ELR (cell line): ENCODE data around the gene NELFE.
"Not testable (repeated sequence)": the region's sequence is repeated elsewhere in the genome, so short reads cannot be mapped to it uniquely, and the experiment has no call there.

Experiments used
- DNase-seq: peaks from one replicate; pipeline ENCODE4 v3.0.0-alpha.2; 2015; ENCODE audit warnings: low read depth

NELFE gene

GRCh38 chr6:31949926-31950548, 8.7 kb downstream of the NELFE start:
- no peak for DNase-seq

- DNase-seq: peak; percentile 93
Measured at GRCh38 chr6:31948753-31949413, 9.9 kb downstream of the NELFE start.

GRCh38 chr6:31948306-31948705, 10.5 kb downstream of the NELFE start:
- no peak for DNase-seq

- DNase-seq: no peak
Measured at GRCh38 chr6:31947864-31948263, 10.9 kb downstream of the NELFE start.

- DNase-seq: no peak
Measured at GRCh38 chr6:31947070-31947675, 11.6 kb downstream of the NELFE start.

GRCh38 chr6:31946370-31946885, 12.3 kb downstream of the NELFE start:
- no peak for DNase-seq

- DNase-seq: peak; percentile 92
Measured at GRCh38 chr6:31945507-31946369, 13.0 kb downstream of the NELFE start, which contains the start of gene CFB. Gene CFB, plus strand, starts transcription at chr6:31946095. Its CDS starts 127 bp downstream, at chr6:31946222.

- DNase-seq: no peak
Measured at GRCh38 chr6:31945154-31945506, 13.6 kb downstream of the NELFE start.

GRCh38 chr6:31943742-31944141, 15.0 kb downstream of the NELFE start:
- no peak for DNase-seq

GRCh38 chr6:31940256-31940664, 18.5 kb downstream of the NELFE start:
- DNase-seq: peak; percentile 47

- DNase-seq: no peak
Measured at GRCh38 chr6:31935823-31936222, 22.9 kb downstream of the NELFE start.

- no peak for DNase-seq
Measured at GRCh38 chr6:31935021-31935420, 23.8 kb downstream of the NELFE start.

- no peak for DNase-seq
Measured at GRCh38 chr6:31933537-31933936, 25.2 kb downstream of the NELFE start.

- DNase-seq: not testable (repeated sequence)
Measured at GRCh38 chr6:31932137-31932536, 26.6 kb downstream of the NELFE start.

GRCh38 chr6:31930962-31931361, 27.8 kb downstream of the NELFE start:
- DNase-seq: no peak

- no peak for DNase-seq
Measured at GRCh38 chr6:31928672-31928939, 30.2 kb downstream of the NELFE start.

- DNase-seq: no peak
Measured at GRCh38 chr6:31927863-31928671, 30.7 kb downstream of the NELFE start.

GRCh38 chr6:31927242-31927862, 31.4 kb downstream of the NELFE start, which contains the start of gene C2:
Gene C2, plus strand, starts transcription at chr6:31927717. Its CDS starts 36 bp downstream, at chr6:31927753.
- no peak for DNase-seq

GRCh38 chr6:31922942-31923341, 35.8 kb downstream of the NELFE start:
- no peak for DNase-seq

- no peak for DNase-seq
Measured at GRCh38 chr6:31920811-31921210, 38.0 kb downstream of the NELFE start.
